GM19328 (cell line): ENCODE data around the gene SYT8.

ENCODE experiments used
- ATAC-seq: cut with Tn5 transposase; IDR thresholded peaks from one replicate; pipeline ENCODE4 v1.9.1; 2021; ENCODE audit warnings: mild to moderate bottlenecking, moderate library complexity; ENCODE audit not compliant: unreplicated experiment

Gene SYT8

GRCh38 chr11:1831338-1832210 lies 3.2 kb upstream of the SYT8 start:
- no peak for ATAC-seq

GRCh38 chr11:1832211-1832919 lies 2.4 kb upstream of the SYT8 start:
- no peak for ATAC-seq

- ATAC-seq: no peak
Measured at GRCh38 chr11:1832920-1833295, 1.9 kb upstream of the SYT8 start.

GRCh38 chr11:1834062-1834610 lies 654 bp upstream of the SYT8 start:
- no peak for ATAC-seq

- no peak for ATAC-seq
Measured at GRCh38 chr11:1835671-1836010, 851 bp downstream of the SYT8 start.

- ATAC-seq: no peak
Measured at GRCh38 chr11:1836011-1836945, 1.5 kb downstream of the SYT8 start.

- peak; percentile 59 for ATAC-seq
Measured at GRCh38 chr11:1837171-1838076, 2.6 kb downstream of the SYT8 start.

GRCh38 chr11:1838077-1838425 lies 3.3 kb downstream of the SYT8 start:
- no peak for ATAC-seq

- no peak for ATAC-seq
Measured at GRCh38 chr11:1838426-1839144, 3.8 kb downstream of the SYT8 start, which contains the start of gene TNNI2. TSS of gene TNNI2 (plus strand) at chr11:1838981. CDS start at chr11:1839697, 716 bp downstream.

- ATAC-seq: no peak
Measured at GRCh38 chr11:1839204-1839923, 4.6 kb downstream of the SYT8 start.

- no peak for ATAC-seq
Measured at GRCh38 chr11:1839924-1840779, 5.4 kb downstream of the SYT8 start.

- no peak for ATAC-seq
Measured at GRCh38 chr11:1840780-1841480, 6.1 kb downstream of the SYT8 start.

GRCh38 chr11:1841511-1842148 lies 6.8 kb downstream of the SYT8 start:
- no peak for ATAC-seq

GRCh38 chr11:1842149-1843097 lies 7.6 kb downstream of the SYT8 start:
- no peak for ATAC-seq

- ATAC-seq: no peak
Measured at GRCh38 chr11:1843098-1843473, 8.3 kb downstream of the SYT8 start.

- no peak for ATAC-seq
Measured at GRCh38 chr11:1843796-1844195, 9.0 kb downstream of the SYT8 start.
